ENCODE data around the gene POLD3.

DNA sequence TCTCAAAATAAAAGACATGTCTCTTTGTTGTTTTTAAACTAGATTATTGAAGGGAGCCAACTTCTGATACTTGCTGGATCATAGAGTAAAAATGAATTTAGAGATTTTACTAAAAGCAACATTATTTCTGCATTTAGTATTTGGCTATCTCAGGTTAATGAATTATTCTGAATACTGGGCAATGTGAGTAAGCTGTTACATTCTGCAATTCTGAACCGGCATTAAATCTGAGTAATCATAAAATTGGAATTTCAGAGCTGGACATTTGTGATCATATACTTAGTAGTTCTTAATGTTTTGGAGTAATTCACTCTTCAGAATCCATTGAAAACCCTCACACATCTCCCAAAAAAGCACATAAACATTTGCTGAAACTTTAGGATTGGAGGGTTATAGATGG is 11.5 kb downstream of the POLD3 start:
- TF ChIP-seq ZNF274 (IDR thresholded peaks at IDR 0.05; ENCODE audit: low read depth, low read length) (no peak), SUZ12 (IDR thresholded peaks at IDR 0.05; ENCODE audit: extremely low read depth, insufficient read depth, insufficient read length) (no peak), YY1 (IDR thresholded peaks at IDR 0.05; ENCODE audit: insufficient read depth, insufficient read length) (no peak)

Data from NT2/D1 (cell line).